Measurements from ENCODE around the gene ERF. TPM values are rescaled to one million over a fixed set of nuclear protein-coding genes. Genes with fewer than 3 reads are reported as not detected.

Gene ERF
- total RNA-seq, 1 donor: 31.8 TPM

GRCh38 chr19:42230571-42230970 is 24.4 kb downstream of the ERF start:
- no peak for TF ChIP-seq CTCF (IDR thresholded peaks at IDR 0.05; ENCODE audit: extremely low read depth, low read depth, low read length)
- no peaks in the 10 kb centered on the region for H3K27me3 ChIP-seq (ENCODE audit: insufficient read depth, low read length)
- peak; percentile 31 for DNase-seq (ENCODE audit: insufficient read length, low spot score, missing footprints)
- H3K79me2 ChIP-seq (ENCODE audit: insufficient read depth, low read length): peaks cover 62% of the 10 kb centered on the region
- H3K9me3 ChIP-seq (ENCODE audit: low read depth, low read length): no peaks in the 10 kb centered on the region
- no peak overlapping the region for H3K4me3 ChIP-seq (ENCODE audit: insufficient read depth, low read length)
- H3K36me3 ChIP-seq (ENCODE audit: insufficient read depth, low read length): peaks cover 85% of the 10 kb centered on the region
- no peak overlapping the region for H2AFZ ChIP-seq (ENCODE audit: low read length)
- H4K20me1 ChIP-seq (ENCODE audit: insufficient read depth, low read length): peaks cover 55% of the 10 kb centered on the region
- H3K4me2 ChIP-seq (ENCODE audit: insufficient read depth, low read length): no peak overlapping the region
- no peak overlapping the region for H3K27ac ChIP-seq (ENCODE audit: low read depth, low read length)
- H3K4me1 ChIP-seq (ENCODE audit: insufficient read depth, low read length): peaks cover 4% of the 10 kb centered on the region

- DNase-seq (ENCODE audit: insufficient read length, low spot score, missing footprints): peak; percentile 92
- Histone ChIP-seq H3K27me3 (ENCODE audit: insufficient read depth, low read length) (no peaks in the 10 kb centered on the region), H3K36me3 (ENCODE audit: insufficient read depth, low read length) (peaks cover 84% of the 10 kb centered on the region), H3K4me3 (ENCODE audit: insufficient read depth, low read length) (no peak overlapping the region), H3K4me2 (ENCODE audit: insufficient read depth, low read length) (no peak overlapping the region), H3K4me1 (ENCODE audit: insufficient read depth, low read length) (peaks cover 4% of the 10 kb centered on the region), H3K79me2 (ENCODE audit: insufficient read depth, low read length) (peaks cover 62% of the 10 kb centered on the region), H3K27ac (ENCODE audit: low read depth, low read length) (peak overlapping the region; percentile 28), H3K9me3 (ENCODE audit: low read depth, low read length) (no peaks in the 10 kb centered on the region), H4K20me1 (ENCODE audit: insufficient read depth, low read length) (peaks cover 49% of the 10 kb centered on the region), H2AFZ (ENCODE audit: low read length) (no peak overlapping the region)
- TF ChIP-seq CTCF (IDR thresholded peaks at IDR 0.05; ENCODE audit: extremely low read depth, low read depth, low read length): no peak
These were observed 25.0 kb downstream of the ERF start for GRCh38 chr19:42229855-42230351.

- Histone ChIP-seq H3K27me3 (ENCODE audit: insufficient read depth, low read length) (no peaks in the 10 kb centered on the region), H4K20me1 (ENCODE audit: insufficient read depth, low read length) (peaks cover 48% of the 10 kb centered on the region), H3K4me2 (ENCODE audit: insufficient read depth, low read length) (no peak overlapping the region), H3K4me1 (ENCODE audit: insufficient read depth, low read length) (peaks cover 4% of the 10 kb centered on the region), H2AFZ (ENCODE audit: low read length) (no peak overlapping the region), H3K27ac (ENCODE audit: low read depth, low read length) (peak overlapping the region; percentile 28), H3K79me2 (ENCODE audit: insufficient read depth, low read length) (peaks cover 64% of the 10 kb centered on the region), H3K36me3 (ENCODE audit: insufficient read depth, low read length) (peaks cover 83% of the 10 kb centered on the region), H3K9me3 (ENCODE audit: low read depth, low read length) (no peaks in the 10 kb centered on the region), H3K4me3 (ENCODE audit: insufficient read depth, low read length) (no peak overlapping the region)
- peak; percentile 57 for DNase-seq (ENCODE audit: insufficient read length, low spot score, missing footprints)
- TF ChIP-seq CTCF (IDR thresholded peaks at IDR 0.05; ENCODE audit: extremely low read depth, low read depth, low read length): no peak
These were observed 25.6 kb downstream of the ERF start for GRCh38 chr19:42229301-42229854.

GRCh38 chr19:42228641-42229040 is 26.3 kb downstream of the ERF start:
- Histone ChIP-seq H3K4me2 (ENCODE audit: insufficient read depth, low read length) (no peak overlapping the region), H3K4me1 (ENCODE audit: insufficient read depth, low read length) (peaks cover 4% of the 10 kb centered on the region), H2AFZ (ENCODE audit: low read length) (no peak overlapping the region), H3K9me3 (ENCODE audit: low read depth, low read length) (no peaks in the 10 kb centered on the region), H3K79me2 (ENCODE audit: insufficient read depth, low read length) (peaks cover 61% of the 10 kb centered on the region), H3K36me3 (ENCODE audit: insufficient read depth, low read length) (peaks cover 81% of the 10 kb centered on the region), H3K4me3 (ENCODE audit: insufficient read depth, low read length) (no peak overlapping the region), H4K20me1 (ENCODE audit: insufficient read depth, low read length) (peaks cover 45% of the 10 kb centered on the region), H3K27me3 (ENCODE audit: insufficient read depth, low read length) (no peaks in the 10 kb centered on the region), H3K27ac (ENCODE audit: low read depth, low read length) (no peak overlapping the region)
- peak; percentile 73 for DNase-seq (ENCODE audit: insufficient read length, low spot score, missing footprints)
- TF ChIP-seq CTCF (IDR thresholded peaks at IDR 0.05; ENCODE audit: extremely low read depth, low read depth, low read length): no peak
